ENCODE measurements around the gene ZNF488.

The ZNF488 gene

GRCh38 chr10:47370878-47371277, 13.2 kb downstream of the ZNF488 start:
- Histone ChIP-seq H3K27ac (ENCODE audit: low read depth, low read length) (no peak overlapping the region), H3K27me3 (ENCODE audit: control insufficient read depth, low read length) (no peaks in the 10 kb centered on the region), H3K9me2 (replicated peaks; ENCODE audit: control insufficient read depth, low read length) (no peaks in the 10 kb centered on the region), H3K79me2 (ENCODE audit: control insufficient read depth, low read length) (no peaks in the 10 kb centered on the region), H3F3A (ENCODE audit: control insufficient read depth, insufficient read depth) (no peaks in the 10 kb centered on the region), H3K4me1 (ENCODE audit: control insufficient read depth, low read length) (no peaks in the 10 kb centered on the region), H4K20me1 (ENCODE audit: control insufficient read depth, insufficient read depth, low read depth, low read length) (no peaks in the 10 kb centered on the region), H3K4me3 (ENCODE audit: low read length) (no peak overlapping the region), H3K4me2 (ENCODE audit: low read length) (no peak overlapping the region), H3K9me3 (ENCODE audit: control insufficient read depth, insufficient read depth, low read length) (no peaks in the 10 kb centered on the region), H3K36me3 (ENCODE audit: control insufficient read depth, low read length) (no peaks in the 10 kb centered on the region)
- TF ChIP-seq CTCF (IDR thresholded peaks at IDR 0.05; ENCODE audit: low read depth, low read length, poor library complexity, severe bottlenecking) (no peak), EZH2phosphoT487 (IDR thresholded peaks at IDR 0.05; ENCODE audit: borderline replicate concordance, low read length) (no peak)

- Histone ChIP-seq H3F3A (ENCODE audit: control insufficient read depth, insufficient read depth) (no peaks in the 10 kb centered on the region), H3K27me3 (ENCODE audit: control insufficient read depth, low read length) (no peaks in the 10 kb centered on the region), H4K20me1 (ENCODE audit: control insufficient read depth, insufficient read depth, low read depth, low read length) (no peaks in the 10 kb centered on the region), H3K79me2 (ENCODE audit: control insufficient read depth, low read length) (no peaks in the 10 kb centered on the region), H3K4me1 (ENCODE audit: control insufficient read depth, low read length) (no peaks in the 10 kb centered on the region), H3K4me3 (ENCODE audit: low read length) (no peak overlapping the region), H3K36me3 (ENCODE audit: control insufficient read depth, low read length) (no peaks in the 10 kb centered on the region), H3K9me2 (replicated peaks; ENCODE audit: control insufficient read depth, low read length) (no peaks in the 10 kb centered on the region), H3K27ac (ENCODE audit: low read depth, low read length) (no peak overlapping the region), H3K9me3 (ENCODE audit: control insufficient read depth, insufficient read depth, low read length) (no peaks in the 10 kb centered on the region), H3K4me2 (ENCODE audit: low read length) (no peak overlapping the region)
- no peak for TF ChIP-seq CTCF (IDR thresholded peaks at IDR 0.05; ENCODE audit: low read depth, low read length, poor library complexity, severe bottlenecking)
- TF ChIP-seq EZH2phosphoT487 (IDR thresholded peaks at IDR 0.05; ENCODE audit: borderline replicate concordance, low read length): no peak
Observed at GRCh38 chr10:47370015-47370767, 13.9 kb downstream of the ZNF488 start.

- Histone ChIP-seq H3K4me3 (ENCODE audit: low read length) (no peak overlapping the region), H4K20me1 (ENCODE audit: control insufficient read depth, insufficient read depth, low read depth, low read length) (no peaks in the 10 kb centered on the region), H3K9me3 (ENCODE audit: control insufficient read depth, insufficient read depth, low read length) (no peaks in the 10 kb centered on the region), H3F3A (ENCODE audit: control insufficient read depth, insufficient read depth) (no peaks in the 10 kb centered on the region), H3K27me3 (ENCODE audit: control insufficient read depth, low read length) (no peaks in the 10 kb centered on the region), H3K79me2 (ENCODE audit: control insufficient read depth, low read length) (no peaks in the 10 kb centered on the region), H3K4me2 (ENCODE audit: low read length) (no peak overlapping the region), H3K4me1 (ENCODE audit: control insufficient read depth, low read length) (no peaks in the 10 kb centered on the region), H3K9me2 (replicated peaks; ENCODE audit: control insufficient read depth, low read length) (no peaks in the 10 kb centered on the region), H3K36me3 (ENCODE audit: control insufficient read depth, low read length) (no peaks in the 10 kb centered on the region), H3K27ac (ENCODE audit: low read depth, low read length) (no peak overlapping the region)
- TF ChIP-seq CTCF (IDR thresholded peaks at IDR 0.05; ENCODE audit: low read depth, low read length, poor library complexity, severe bottlenecking) (no peak), EZH2phosphoT487 (IDR thresholded peaks at IDR 0.05; ENCODE audit: borderline replicate concordance, low read length) (no peak)
Observed at GRCh38 chr10:47369251-47369894, 14.7 kb downstream of the ZNF488 start.
